Ovary (tissue), 3 donors: ENCODE results near the gene CD8B.
"Not testable (repeated sequence)": the region's sequence is repeated elsewhere in the genome, so short reads cannot be mapped to it uniquely, and the experiment has no call there.

Experiments used
- EP300 ChIP-seq: sonication (generic); formaldehyde crosslinking; IDR thresholded peaks from one replicate; pipeline ENCODE4 v1.6.1; 2017; ENCODE audit warnings: antibody characterized with exemption
- POLR2A ChIP-seq: fragments of 450-650 bp; IDR thresholded peaks from one replicate; pipeline ENCODE4 v1.6.1; 2017; ENCODE audit warnings: antibody characterized with exemption, mild to moderate bottlenecking, moderate library complexity
- TF ChIP-seq, protein P1 (sequence below), 3 donors: fragments of 450-650 bp in 2 of 3; fragments of 200-600 bp in 1 of 3; IDR thresholded peaks; one replicate each; pipeline versions ENCODE4 v1.5.1 to v1.8.0; 2016 to 2022; ENCODE audit warnings: antibody characterized with exemption in 3 of 3, mild to moderate bottlenecking in 1 of 3
- donor health status: DM: no; HTN: no; CAD: no.

DNA sequence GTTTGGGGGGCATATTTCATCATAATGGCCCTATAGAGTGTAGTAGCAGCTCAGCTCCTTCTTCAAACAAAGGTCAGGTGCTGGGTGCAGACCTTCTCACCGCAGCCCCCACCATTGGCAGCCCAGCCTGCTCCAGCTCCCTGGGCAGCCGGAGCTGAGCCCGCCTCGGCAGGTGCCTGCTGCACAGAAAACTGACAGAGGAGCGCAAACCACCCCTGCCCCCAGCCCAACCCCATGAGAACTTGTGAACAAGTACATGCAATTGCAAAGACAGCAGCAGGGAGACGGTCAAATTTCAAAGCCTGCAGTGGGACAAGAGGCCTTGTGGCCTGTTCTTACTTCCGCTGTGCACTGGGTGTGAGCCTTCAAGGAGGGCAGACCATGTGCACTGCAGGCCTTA is 22.2 kb downstream of the CD8B start:
- TF ChIP-seq POLR2A, EP300: not testable (repeated sequence)
- TF ChIP-seq, protein P1, sequence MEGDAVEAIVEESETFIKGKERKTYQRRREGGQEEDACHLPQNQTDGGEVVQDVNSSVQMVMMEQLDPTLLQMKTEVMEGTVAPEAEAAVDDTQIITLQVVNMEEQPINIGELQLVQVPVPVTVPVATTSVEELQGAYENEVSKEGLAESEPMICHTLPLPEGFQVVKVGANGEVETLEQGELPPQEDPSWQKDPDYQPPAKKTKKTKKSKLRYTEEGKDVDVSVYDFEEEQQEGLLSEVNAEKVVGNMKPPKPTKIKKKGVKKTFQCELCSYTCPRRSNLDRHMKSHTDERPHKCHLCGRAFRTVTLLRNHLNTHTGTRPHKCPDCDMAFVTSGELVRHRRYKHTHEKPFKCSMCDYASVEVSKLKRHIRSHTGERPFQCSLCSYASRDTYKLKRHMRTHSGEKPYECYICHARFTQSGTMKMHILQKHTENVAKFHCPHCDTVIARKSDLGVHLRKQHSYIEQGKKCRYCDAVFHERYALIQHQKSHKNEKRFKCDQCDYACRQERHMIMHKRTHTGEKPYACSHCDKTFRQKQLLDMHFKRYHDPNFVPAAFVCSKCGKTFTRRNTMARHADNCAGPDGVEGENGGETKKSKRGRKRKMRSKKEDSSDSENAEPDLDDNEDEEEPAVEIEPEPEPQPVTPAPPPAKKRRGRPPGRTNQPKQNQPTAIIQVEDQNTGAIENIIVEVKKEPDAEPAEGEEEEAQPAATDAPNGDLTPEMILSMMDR (IDR thresholded peaks at IDR 0.05) = not testable (repeated sequence)
